Eye (tissue), 1 donor: ENCODE measurements around the gene ADAM8.
"Not testable (repeated sequence)": the region's sequence is repeated elsewhere in the genome, so short reads cannot be mapped to it uniquely, and the experiment has no call there.

Experiments
- DNase-seq: peaks from one replicate; pipeline ENCODE4 v3.0.0-alpha.2; 2015

ADAM8 gene

DNA sequence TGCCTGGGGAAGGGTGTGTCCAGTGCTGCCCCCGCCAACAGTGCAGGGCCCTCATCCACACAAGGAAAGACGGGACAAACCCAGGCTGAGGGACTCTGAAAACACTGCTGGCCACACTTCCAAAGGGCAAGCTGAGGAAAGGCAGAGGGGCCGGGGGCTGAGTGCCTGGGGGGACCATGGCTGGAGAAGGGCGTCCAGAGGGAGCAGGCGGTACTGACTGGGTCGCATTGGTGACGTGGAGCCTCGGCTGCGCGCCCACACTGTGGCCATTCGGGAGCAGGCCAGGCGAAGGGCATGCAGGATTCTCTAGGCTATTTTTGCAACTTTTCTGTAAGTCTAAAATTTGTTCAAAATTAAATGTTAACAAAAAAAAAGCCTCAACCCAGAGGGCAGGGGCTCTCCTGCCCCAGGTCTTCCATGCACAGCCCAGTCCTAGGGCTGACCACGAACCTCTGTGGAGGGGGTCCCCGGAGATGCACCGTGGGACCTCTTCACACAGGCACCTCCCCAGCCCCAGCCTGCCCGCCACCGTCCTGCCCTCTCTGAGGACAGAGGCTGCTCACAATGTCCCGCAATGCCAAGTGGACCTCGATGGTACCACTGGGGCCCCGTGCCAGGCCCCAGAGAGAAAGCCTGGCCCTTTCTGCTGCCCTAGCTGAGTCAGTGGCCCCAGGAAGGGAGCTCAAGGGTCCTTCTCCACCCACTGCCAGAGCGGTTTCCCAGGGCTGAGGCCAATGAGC lies 10.4 kb downstream of the ADAM8 start:
- no peak for DNase-seq

GRCh38 chr10:133265052-133265451 lies 11.6 kb downstream of the ADAM8 start:
- not testable (repeated sequence) for DNase-seq

DNA sequence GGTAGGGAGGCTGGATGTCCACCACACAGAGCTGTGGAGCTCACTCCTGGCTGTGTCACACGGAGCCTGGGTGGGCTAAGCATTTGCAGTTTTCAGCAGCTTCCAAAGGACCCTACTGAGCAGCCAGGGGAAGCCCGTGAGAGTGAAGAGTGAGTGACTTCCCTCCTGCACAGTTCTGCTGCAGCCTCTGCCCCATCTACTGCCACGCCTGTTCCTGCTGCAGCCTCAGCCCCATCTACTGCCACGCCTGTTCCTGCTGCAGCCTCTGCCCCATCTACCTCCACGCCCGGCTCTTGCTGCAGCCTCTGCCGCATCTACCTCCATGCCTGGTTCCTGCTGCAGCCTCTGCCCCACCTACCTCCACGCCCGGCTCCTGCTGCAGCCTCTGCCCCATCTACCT lies 12.2 kb downstream of the ADAM8 start:
- no peak for DNase-seq

GRCh38 chr10:133263674-133264073 lies 13.0 kb downstream of the ADAM8 start:
- DNase-seq: no peak

- no peak for DNase-seq
These were observed 14.0 kb downstream of the ADAM8 start for GRCh38 chr10:133262696-133263095.

- DNase-seq: peak; percentile 84
These were observed 14.8 kb downstream of the ADAM8 start for GRCh38 chr10:133261726-133262325.

DNA sequence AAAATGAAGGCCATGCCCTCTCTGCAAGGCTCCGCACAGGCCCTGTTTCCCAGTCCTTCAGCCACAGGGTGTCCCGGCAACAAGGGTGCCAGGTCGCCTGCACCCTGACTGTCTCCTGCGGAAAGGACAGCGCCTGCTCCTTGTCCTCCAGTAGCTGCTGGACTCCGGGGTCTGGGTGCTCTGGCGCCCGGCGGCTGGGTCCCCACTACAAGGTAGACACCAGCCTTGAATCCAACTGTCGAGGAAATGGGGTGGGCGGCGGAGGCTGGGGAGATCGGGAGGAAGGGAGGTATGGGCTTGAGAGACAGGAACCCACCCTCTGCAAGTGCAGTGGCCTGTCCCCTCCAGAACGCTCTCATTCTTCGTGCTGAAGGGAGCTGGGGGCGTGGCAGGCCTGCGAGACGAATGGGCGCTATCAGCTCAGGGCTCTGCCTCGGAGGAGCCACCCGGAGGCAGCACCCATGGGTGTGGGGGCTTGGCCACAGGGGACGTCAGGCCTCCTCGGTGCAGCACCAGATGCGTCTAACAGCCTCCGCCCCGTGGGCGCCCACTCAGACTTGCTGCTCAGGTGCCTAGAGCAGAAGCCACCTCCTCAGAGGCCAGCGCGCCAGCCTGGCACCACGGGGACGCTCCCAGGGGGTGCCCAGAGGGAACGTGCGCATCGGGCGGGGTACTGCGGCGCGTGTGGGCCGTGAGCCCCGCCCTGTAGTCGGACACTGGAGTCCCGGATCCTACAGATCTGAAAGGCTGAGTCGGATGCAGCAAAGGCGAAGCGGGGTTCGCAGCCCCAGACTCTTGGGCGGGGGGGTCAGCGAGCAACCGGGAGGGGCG lies 15.6 kb downstream of the ADAM8 start:
- peak; percentile 75 for DNase-seq

DNA sequence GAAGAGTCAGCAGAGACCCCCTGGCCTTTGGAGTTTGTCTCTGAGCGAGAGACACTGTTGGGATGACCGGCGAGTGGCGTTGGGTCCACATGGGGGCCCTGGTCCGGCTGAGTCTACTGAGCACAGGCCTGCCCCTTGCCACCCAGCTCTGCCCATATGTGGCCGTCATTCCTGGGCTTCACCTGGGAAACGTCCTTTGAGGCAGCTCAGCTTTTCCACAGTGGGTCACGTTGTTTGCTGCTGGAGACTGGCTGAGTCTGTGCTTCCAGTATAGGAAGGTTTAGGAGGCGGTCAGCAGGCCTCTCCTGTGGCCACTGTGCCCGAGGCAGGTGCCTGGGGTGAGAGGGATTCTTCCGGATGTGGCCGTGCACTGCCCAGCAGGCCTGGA lies 17.1 kb downstream of the ADAM8 start:
- DNase-seq: no peak

GRCh38 chr10:133258818-133259601 lies 17.7 kb downstream of the ADAM8 start:
- no peak for DNase-seq

DNA sequence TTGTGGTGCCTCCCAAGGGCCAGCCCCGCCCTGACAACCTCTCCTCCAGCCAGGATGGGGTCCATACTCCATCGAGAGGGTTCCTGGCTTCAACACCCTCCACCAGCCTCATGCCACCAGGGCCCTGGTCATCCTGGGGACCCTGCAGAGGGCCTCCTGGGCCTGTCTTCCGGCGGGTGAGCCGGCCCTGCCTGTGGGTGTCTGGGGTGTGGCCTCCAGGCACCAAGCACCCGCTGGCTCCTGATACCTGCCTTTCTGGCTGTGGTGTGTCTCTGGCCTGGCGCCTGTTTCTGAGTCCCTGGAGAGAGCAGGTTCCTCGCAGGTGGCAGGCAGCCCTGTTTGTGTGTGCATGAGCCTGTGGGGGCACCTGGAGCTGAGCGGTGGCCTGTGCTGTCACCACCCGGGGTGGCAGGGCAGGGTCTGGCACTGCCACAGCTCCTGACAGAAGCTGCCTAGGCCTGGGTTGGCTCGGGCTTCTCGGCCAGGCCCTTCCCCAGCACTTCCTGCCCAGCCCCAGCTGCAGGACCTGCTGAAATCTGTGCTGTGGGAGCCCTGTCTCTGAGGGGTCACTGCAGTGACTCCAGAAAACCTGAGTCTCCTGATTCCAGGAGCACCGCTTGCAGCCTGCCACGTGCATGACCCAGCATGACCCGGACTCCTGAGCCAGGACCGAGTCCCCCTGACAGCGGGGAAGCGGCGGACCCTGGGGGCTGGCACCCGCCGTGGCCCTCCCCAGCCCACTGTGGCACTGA lies 18.4 kb downstream of the ADAM8 start:
- DNase-seq: no peak

DNA sequence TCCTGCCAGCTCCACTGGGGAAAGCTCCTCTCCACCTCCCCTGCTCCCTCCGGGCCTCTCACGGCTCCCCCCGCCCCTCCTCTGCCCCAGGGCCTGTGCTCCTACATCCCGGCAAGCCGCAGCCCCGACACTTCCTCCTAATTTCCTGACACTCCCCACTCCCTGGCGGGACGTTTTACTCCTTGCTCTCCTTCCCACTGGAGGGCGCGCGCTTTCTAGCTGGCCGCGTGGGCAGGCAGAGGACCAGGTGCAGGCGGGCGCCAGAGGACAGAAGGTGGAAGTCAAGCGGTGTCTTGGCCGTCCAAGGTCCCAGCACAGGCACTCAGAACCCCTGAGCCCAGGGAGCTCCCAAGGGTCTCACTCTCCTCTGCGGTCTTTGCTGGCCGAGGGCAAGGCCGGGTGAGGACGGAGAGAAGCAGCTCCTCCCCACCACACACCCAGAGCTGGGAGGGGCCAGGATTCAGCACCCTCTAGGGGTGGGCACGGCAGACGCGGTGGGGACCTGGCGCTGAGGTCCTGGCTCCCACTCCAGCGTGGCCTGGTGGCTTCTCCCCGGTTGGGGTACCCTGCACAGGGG lies 19.1 kb downstream of the ADAM8 start:
- DNase-seq: no peak

GRCh38 chr10:133255323-133255722 lies 21.3 kb downstream of the ADAM8 start:
- no peak for DNase-seq

- no peak for DNase-seq
These were observed 22.1 kb downstream of the ADAM8 start for GRCh38 chr10:133254421-133255120.

DNA sequence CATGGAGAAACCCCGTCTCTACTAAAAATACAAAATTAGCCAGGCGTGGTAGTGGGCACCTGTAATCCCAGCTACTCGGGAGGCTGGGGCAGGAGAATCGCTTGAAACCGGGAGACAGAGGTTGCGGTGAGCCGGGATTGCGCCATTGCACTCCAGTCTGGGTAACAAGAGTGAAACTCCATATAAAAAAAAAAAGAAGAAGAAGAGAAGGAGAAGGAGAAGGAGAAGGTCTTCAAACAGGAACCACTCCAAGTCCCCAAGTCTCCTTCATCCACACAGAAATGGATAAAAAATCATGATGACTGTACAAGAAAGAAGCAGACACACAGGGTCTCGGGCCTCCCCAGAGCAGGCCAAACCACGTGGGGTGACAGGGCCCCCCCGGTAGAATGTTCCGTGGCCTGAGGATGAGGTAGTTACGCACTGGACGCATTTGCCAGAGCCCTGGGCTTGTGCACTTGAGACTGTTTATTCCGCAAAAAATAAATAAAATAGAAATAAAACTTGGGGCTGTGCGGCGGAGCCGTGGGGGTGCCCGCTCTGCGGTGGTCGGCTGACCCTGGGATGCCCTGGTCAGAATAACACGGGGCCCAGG lies 23.2 kb downstream of the ADAM8 start:
- no peak for DNase-seq

DNA sequence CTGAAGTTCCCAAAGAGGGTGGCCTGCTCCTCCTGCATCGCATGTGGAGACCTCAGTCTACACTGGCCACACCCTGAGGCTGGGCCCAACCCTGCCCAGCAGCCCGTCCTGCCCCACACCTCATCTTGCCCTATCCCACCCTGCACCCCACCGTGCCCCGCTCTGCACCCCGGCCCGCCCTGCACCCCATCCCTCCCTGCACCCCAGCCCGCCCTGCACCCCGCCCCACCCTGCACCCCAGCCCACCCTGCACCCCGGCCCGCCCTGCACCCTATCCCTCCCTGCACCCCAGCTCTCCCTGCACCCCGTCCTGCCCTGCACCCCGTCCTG lies 24.5 kb downstream of the ADAM8 start:
- no peak for DNase-seq

DNA sequence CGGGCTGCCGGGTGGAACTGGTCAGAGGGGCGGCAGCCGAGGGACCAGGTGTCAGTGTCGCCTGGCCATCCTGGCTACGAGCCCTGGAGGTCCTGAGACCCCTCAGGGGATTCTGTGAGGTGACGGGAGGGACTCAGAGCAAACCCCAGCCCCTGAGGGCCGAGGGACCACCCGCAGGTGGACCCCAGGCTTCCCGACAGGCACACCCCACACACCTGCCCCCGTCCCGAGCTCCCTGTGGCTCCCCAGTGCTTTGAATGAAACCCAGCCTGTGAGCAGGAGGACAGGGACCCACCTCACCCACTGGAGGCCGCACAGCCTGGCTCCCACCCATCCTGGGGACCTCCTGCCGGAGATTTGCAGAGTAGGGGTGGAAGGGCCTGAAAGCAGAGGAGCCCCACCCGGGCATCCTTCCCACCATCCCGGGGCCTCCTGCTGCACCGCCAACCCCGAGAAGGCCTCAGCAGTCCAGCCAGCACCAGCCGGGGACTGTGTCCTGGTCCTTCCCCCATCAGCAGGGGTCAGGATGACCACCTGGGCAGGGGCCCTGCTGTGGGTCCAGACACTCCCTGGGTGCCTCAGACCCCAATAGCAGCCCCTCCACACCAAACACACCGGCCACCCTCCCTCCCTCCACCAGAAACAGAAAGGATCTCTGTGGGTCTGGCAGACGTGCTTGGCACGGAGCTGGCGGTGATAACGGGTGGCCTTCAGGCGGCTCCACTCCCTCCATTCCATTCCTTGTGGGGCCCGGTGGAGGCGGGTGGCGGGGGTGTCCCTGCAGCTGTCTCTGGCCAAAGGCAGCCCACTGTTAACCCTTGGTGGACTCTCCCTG lies 25.1 kb downstream of the ADAM8 start:
- DNase-seq: no peak

DNA sequence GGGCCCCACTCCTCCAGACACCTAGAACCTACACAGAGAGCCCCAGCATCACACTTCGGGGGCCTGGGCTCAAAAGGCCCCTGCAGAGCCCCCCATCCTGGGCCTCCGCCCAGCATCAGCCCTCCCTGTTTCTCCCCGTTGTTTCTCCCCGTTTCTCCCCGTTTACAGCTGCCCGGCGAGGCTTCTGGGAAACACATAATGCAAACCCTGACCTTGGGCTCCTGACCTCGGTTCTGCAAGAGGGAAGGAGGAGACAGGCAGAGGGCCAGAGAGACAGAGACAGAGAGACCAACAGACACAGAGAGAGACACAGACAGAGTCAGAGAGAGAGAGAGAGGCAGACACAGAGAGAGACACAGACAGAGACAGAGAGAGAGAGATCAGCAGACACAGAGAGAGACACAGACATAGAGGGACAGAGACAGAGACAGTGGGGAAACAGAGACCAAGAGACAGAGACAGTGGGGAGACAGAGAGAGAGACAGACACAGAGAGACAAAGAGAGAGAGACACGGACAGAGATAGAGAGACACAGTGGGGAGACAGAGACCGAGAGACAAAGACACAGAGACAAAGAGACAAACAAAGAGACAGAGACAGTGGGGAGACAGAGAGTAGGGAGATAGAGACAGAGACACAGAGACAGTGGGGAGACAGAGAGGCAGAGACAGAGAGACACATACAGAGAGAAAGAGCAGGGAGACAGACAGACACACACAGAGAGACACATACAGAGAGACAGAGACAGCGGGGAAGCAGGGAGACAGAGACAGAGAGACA lies 26.5 kb downstream of the ADAM8 start:
- DNase-seq: no peak

DNA sequence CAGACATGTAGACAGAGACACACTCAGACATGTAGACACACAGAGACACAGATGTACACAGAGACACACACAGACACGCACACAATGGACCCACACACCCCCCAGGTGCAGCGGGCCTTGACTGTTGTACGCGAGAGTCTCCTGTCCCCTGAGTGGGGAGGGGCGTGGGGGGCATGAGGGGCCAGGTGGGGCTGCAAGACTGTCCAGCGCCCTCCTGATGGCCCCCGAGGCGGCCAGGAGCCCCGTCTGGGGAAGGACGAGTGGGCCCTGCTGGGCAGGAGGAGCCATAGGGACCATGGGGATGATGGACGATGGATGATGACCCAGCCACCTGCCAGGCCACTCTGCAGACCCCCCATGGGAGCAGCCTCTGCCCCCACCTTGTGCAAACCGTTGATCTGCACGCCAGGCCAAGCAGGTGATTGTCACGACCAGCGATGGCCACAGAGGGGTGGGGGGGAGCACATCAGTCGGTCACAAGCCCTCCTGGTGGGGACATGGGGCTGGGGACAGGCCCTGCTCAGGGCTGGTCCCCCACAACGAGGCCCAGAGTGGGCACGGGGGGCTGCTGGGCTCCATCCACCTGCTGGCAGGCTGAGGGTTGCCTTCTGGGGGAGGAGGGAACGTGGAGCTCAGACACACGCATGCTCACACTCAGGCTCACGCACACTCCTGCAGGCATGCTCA lies 27.4 kb downstream of the ADAM8 start:
- DNase-seq: no peak

DNA sequence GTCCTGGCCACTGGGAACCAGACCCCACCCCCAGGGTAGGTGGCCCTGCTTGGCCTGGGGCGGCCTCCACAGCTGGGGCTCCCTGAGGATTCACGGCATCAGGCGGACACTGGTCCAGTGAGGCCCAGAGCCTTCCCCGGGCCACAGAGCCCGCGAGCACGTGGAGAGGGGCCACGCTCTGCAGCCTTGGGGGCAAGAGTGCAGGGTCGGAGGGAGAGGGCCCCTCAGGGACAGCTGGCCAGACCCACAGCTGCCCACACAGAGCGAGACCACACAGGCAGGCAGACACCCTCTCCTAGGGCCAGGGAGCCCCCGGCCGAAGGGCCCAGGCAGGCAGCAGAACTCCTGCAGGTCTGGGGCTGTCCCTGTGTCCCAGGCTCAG lies 28.3 kb downstream of the ADAM8 start:
- DNase-seq: no peak
